Astrocyte (in vitro differentiated cells and primary cell): ENCODE results near the gene PCDHGB3.
"Not testable (repeated sequence)": the region's sequence is repeated elsewhere in the genome, so short reads cannot be mapped to it uniquely, and the experiment has no call there.

Experiments
- CTCF ChIP-seq: IDR thresholded peaks from 2 replicates; pipeline ENCODE4 v1.5.1; 2011; ENCODE audit warnings: low read depth, mild to moderate bottlenecking, inconsistent platforms, low read length, moderate library complexity; ENCODE audit not compliant: insufficient read depth
- EZH2 ChIP-seq: IDR thresholded peaks from 2 replicates; pipeline ENCODE4 v1.6.1; 2012; ENCODE audit warnings: mild to moderate bottlenecking, low read length, inconsistent platforms; ENCODE audit not compliant: insufficient read depth

GRCh38 chr5:141415275-141415618 lies 45.2 kb downstream of the PCDHGB3 start:
- not testable (repeated sequence) for TF ChIP-seq CTCF, EZH2
